ENCODE results near the gene TMEM154. TPM values are rescaled to one million over a fixed set of nuclear protein-coding genes. Genes with fewer than 3 reads are reported as not detected.

The TMEM154 gene
- total RNA-seq, 5 donors from 2014 or later (not counting 1 experiment from before 2014, with no cell fraction given): 19.3 to 28.5 (median 24.6) TPM

GRCh38 chr4:152619556-152619955 is 60.2 kb downstream of the TMEM154 start:
- Mint-ChIP-seq H3K36me3 (peaks cover 4% of the 10 kb centered on the region), H3K9me3 (no peaks in the 10 kb centered on the region), H3K27ac (no peak overlapping the region), H3K4me1 (no peaks in the 10 kb centered on the region), H3K4me3 (no peak overlapping the region), H3K27me3 (peaks cover 1 to 12% of the 10 kb centered on the region in 2 donors)
- ChIA-PET CTCF (no interaction called here), POLR2A (no interaction called here)
- no peak for DNase-seq
- Histone ChIP-seq H3K4me1 (ENCODE audit: control insufficient read depth in 1 of 2, extremely low read depth in 1 of 2, insufficient read depth in 2 of 2, low read length in 2 of 2) (no peaks in the 10 kb centered on the region), H3K9me3 (no peaks in the 10 kb centered on the region), H3K27ac (ENCODE audit: low read length) (no peak overlapping the region), H3K27me3 (replicated peaks in 1 of 2; ENCODE audit: control insufficient read depth in 2 of 2, extremely low read depth in 1 of 2, insufficient read depth in 2 of 2, low read length in 1 of 2) (peaks cover 0 to 7% of the 10 kb centered on the region in 2 experiments), H3K4me3 (ENCODE audit: control insufficient read depth in 1 of 2, extremely low read depth in 1 of 2, low read length in 1 of 2) (no peak overlapping the region), H3K36me3 (ENCODE audit: control insufficient read depth in 2 of 2, extremely low read depth in 1 of 2, insufficient read depth in 1 of 2, low read length in 1 of 2) (no peaks in the 10 kb centered on the region)
- 100% methylated on average over 3 of the region's 3 CpGs for WGBS (ENCODE audit: insufficient coverage)
- ATAC-seq (replicated peaks in 1 of 4): no peak

GRCh38 chr4:152618971-152619370 is 60.8 kb downstream of the TMEM154 start:
- CTCF ChIA-PET: interaction anchor here in 1 of 2 donors (0.6 to 1.2 kb wide), 2 partner anchors 15 to 118 kb away, joined by 3 read pairs; no protein-coding TSS in a partner anchor
- no peaks in the 10 kb centered on the region for H3K4me1 Mint-ChIP-seq

GRCh38 chr4:152616804-152617203 is 63.0 kb downstream of the TMEM154 start:
- CTCF ChIA-PET: interaction anchor here (0.6 to 1.6 kb wide), 2 partner anchors 14 to 116 kb away, joined by 3 read pairs; no protein-coding TSS in a partner anchor
- Histone ChIP-seq H3K27ac (ENCODE audit: low read length) (no peak overlapping the region), H3K4me3 (ENCODE audit: control insufficient read depth in 1 of 2, extremely low read depth in 1 of 2, low read length in 1 of 2) (no peak overlapping the region), H3K36me3 (ENCODE audit: control insufficient read depth in 2 of 2, extremely low read depth in 1 of 2, insufficient read depth in 1 of 2, low read length in 1 of 2) (no peaks in the 10 kb centered on the region), H3K9me3 (no peaks in the 10 kb centered on the region), H3K27me3 (replicated peaks in 1 of 2; ENCODE audit: control insufficient read depth in 2 of 2, extremely low read depth in 1 of 2, insufficient read depth in 2 of 2, low read length in 1 of 2) (peaks cover 0 to 12% of the 10 kb centered on the region in 2 experiments), H3K4me1 (ENCODE audit: control insufficient read depth in 1 of 2, extremely low read depth in 1 of 2, insufficient read depth in 2 of 2, low read length in 2 of 2) (no peaks in the 10 kb centered on the region)
- POLR2A ChIA-PET: no interaction called here
- Mint-ChIP-seq H3K4me3 (no peak overlapping the region), H3K36me3 (peaks cover 8% of the 10 kb centered on the region), H3K27me3 (peaks cover 1 to 22% of the 10 kb centered on the region in 2 donors), H3K27ac (no peak overlapping the region), H3K4me1 (no peaks in the 10 kb centered on the region), H3K9me3 (no peaks in the 10 kb centered on the region)
- ATAC-seq (replicated peaks in 1 of 4) (no peak), DNase-seq (no peak)
- 100% methylated on average over 2 of the region's 3 CpGs for WGBS (ENCODE audit: insufficient coverage)

More at GRCh38 chr4:152618971-152619370, 60.8 kb downstream of the TMEM154 start:
- no peaks in the 10 kb centered on the region for H3K36me3 ChIP-seq (ENCODE audit: control insufficient read depth in 2 of 2, extremely low read depth in 1 of 2, insufficient read depth in 1 of 2, low read length in 1 of 2)
- WGBS (ENCODE audit: insufficient coverage): 100% methylated on average over 2 of the region's 4 CpGs
- H3K27me3 ChIP-seq (replicated peaks in 1 of 2; ENCODE audit: control insufficient read depth in 2 of 2, extremely low read depth in 1 of 2, insufficient read depth in 2 of 2, low read length in 1 of 2): peaks cover 0 to 7% of the 10 kb centered on the region in 2 experiments
- no peaks in the 10 kb centered on the region for H3K4me1 ChIP-seq (ENCODE audit: control insufficient read depth in 1 of 2, extremely low read depth in 1 of 2, insufficient read depth in 2 of 2, low read length in 2 of 2)
- Mint-ChIP-seq H3K27me3 (peaks cover 1 to 18% of the 10 kb centered on the region in 2 donors), H3K27ac (no peak overlapping the region), H3K9me3 (no peaks in the 10 kb centered on the region), H3K36me3 (peaks cover 4% of the 10 kb centered on the region), H3K4me3 (no peak overlapping the region)
- no peak overlapping the region for H3K27ac ChIP-seq (ENCODE audit: low read length)
- no peak for ATAC-seq (replicated peaks in 1 of 4)
- no peak overlapping the region for H3K4me3 ChIP-seq (ENCODE audit: control insufficient read depth in 1 of 2, extremely low read depth in 1 of 2, low read length in 1 of 2)
- H3K9me3 ChIP-seq: no peaks in the 10 kb centered on the region
- DNase-seq: no peak
- POLR2A ChIA-PET: no interaction called here

GRCh38 chr4:152613841-152614721 is 65.7 kb downstream of the TMEM154 start:
- ChIA-PET POLR2A (no interaction called here), CTCF (no interaction called here)
- WGBS (ENCODE audit: insufficient coverage): 96% methylated on average over 8 of the region's 11 CpGs
- DNase-seq: no peak
- Histone ChIP-seq H3K4me3 (ENCODE audit: control insufficient read depth in 1 of 2, extremely low read depth in 1 of 2, low read length in 1 of 2) (no peak overlapping the region), H3K36me3 (ENCODE audit: control insufficient read depth in 2 of 2, extremely low read depth in 1 of 2, insufficient read depth in 1 of 2, low read length in 1 of 2) (no peaks in the 10 kb centered on the region), H3K27me3 (replicated peaks in 1 of 2; ENCODE audit: control insufficient read depth in 2 of 2, extremely low read depth in 1 of 2, insufficient read depth in 2 of 2, low read length in 1 of 2) (peaks cover 0 to 12% of the 10 kb centered on the region in 2 experiments), H3K4me1 (ENCODE audit: control insufficient read depth in 1 of 2, extremely low read depth in 1 of 2, insufficient read depth in 2 of 2, low read length in 2 of 2) (no peaks in the 10 kb centered on the region), H3K27ac (ENCODE audit: low read length) (no peak overlapping the region), H3K9me3 (no peaks in the 10 kb centered on the region)
- H3K27ac Mint-ChIP-seq: no peak overlapping the region
- H3K4me3 Mint-ChIP-seq: no peak overlapping the region
- peaks cover 1 to 22% of the 10 kb centered on the region in 2 donors for H3K27me3 Mint-ChIP-seq
- ATAC-seq (replicated peaks in 1 of 4): no peak
- H3K36me3 Mint-ChIP-seq: peaks cover 4% of the 10 kb centered on the region
- peaks cover 0 to 2% (median 0%) of the 10 kb centered on the region in 3 donors for H3K4me1 Mint-ChIP-seq
- no peaks in the 10 kb centered on the region for H3K9me3 Mint-ChIP-seq

GRCh38 chr4:152613351-152613750 is 66.4 kb downstream of the TMEM154 start:
- ATAC-seq (replicated peaks in 1 of 4) (no peak), DNase-seq (no peak)
- peaks cover 4% of the 10 kb centered on the region for H3K36me3 Mint-ChIP-seq
- no peak overlapping the region for H3K27ac Mint-ChIP-seq
- 93% methylated on average over 2 of the region's 3 CpGs for WGBS (ENCODE audit: insufficient coverage)
- no peaks in the 10 kb centered on the region for H3K9me3 Mint-ChIP-seq
- Histone ChIP-seq H3K4me1 (ENCODE audit: control insufficient read depth in 1 of 2, extremely low read depth in 1 of 2, insufficient read depth in 2 of 2, low read length in 2 of 2) (no peaks in the 10 kb centered on the region), H3K9me3 (no peaks in the 10 kb centered on the region), H3K4me3 (ENCODE audit: control insufficient read depth in 1 of 2, extremely low read depth in 1 of 2, low read length in 1 of 2) (no peak overlapping the region), H3K36me3 (ENCODE audit: control insufficient read depth in 2 of 2, extremely low read depth in 1 of 2, insufficient read depth in 1 of 2, low read length in 1 of 2) (no peaks in the 10 kb centered on the region), H3K27ac (ENCODE audit: low read length) (no peak overlapping the region), H3K27me3 (replicated peaks in 1 of 2; ENCODE audit: control insufficient read depth in 2 of 2, extremely low read depth in 1 of 2, insufficient read depth in 2 of 2, low read length in 1 of 2) (peaks cover 0 to 12% of the 10 kb centered on the region in 2 experiments)
- no peak overlapping the region for H3K4me3 Mint-ChIP-seq
- ChIA-PET CTCF (interaction anchor here in 1 of 2 donors (1.3 kb wide), 1 partner anchor 35 kb away, joined by 3 read pairs; no protein-coding TSS in a partner anchor), POLR2A (no interaction called here)
- peaks cover 0 to 22% of the 10 kb centered on the region in 2 donors for H3K27me3 Mint-ChIP-seq
- H3K4me1 Mint-ChIP-seq: peaks cover 0 to 2% (median 0%) of the 10 kb centered on the region in 3 donors

- H3K27ac ChIP-seq (ENCODE audit: low read length): no peak overlapping the region
- peaks cover 0 to 5% of the 10 kb centered on the region in 2 experiments for H3K27me3 ChIP-seq (replicated peaks in 1 of 2; ENCODE audit: control insufficient read depth in 2 of 2, extremely low read depth in 1 of 2, insufficient read depth in 2 of 2, low read length in 1 of 2)
- ChIA-PET POLR2A (no interaction called here), CTCF (no interaction called here)
- Mint-ChIP-seq H3K36me3 (peaks cover 4% of the 10 kb centered on the region), H3K9me3 (no peaks in the 10 kb centered on the region), H3K4me1 (peaks cover 0 to 11% (median 9%) of the 10 kb centered on the region in 3 donors), H3K27me3 (peaks cover 0 to 15% of the 10 kb centered on the region in 2 donors), H3K4me3 (no peak overlapping the region), H3K27ac (no peak overlapping the region)
- ATAC-seq (replicated peaks in 1 of 4) (no peak), DNase-seq (no peak)
- no peaks in the 10 kb centered on the region for H3K4me1 ChIP-seq (ENCODE audit: control insufficient read depth in 1 of 2, extremely low read depth in 1 of 2, insufficient read depth in 2 of 2, low read length in 2 of 2)
- H3K4me3 ChIP-seq (ENCODE audit: control insufficient read depth in 1 of 2, extremely low read depth in 1 of 2, low read length in 1 of 2): no peak overlapping the region
- no peaks in the 10 kb centered on the region for H3K36me3 ChIP-seq (ENCODE audit: control insufficient read depth in 2 of 2, extremely low read depth in 1 of 2, insufficient read depth in 1 of 2, low read length in 1 of 2)
- H3K9me3 ChIP-seq: no peaks in the 10 kb centered on the region
Observed at GRCh38 chr4:152610131-152610530, 69.7 kb downstream of the TMEM154 start.
